Karpas-422 (cell line): ENCODE measurements around the gene PUM2. TPM values are rescaled to one million over a fixed set of nuclear protein-coding genes. Genes with fewer than 3 reads are reported as not detected.

Experiments
- DNase-seq: peaks from one replicate; pipeline ENCODE4 v3.0.0-alpha.2; 2015
- H2AFZ ChIP-seq: fragments of 200-600 bp; sonication (generic); 2 replicates; pipeline ENCODE4 v1.6.1; 2014; ENCODE audit warnings: antibody characterized with exemption, low read length, mixed read lengths
- H3K27ac ChIP-seq: fragments of 200-600 bp; sonication (generic); 2 replicates; pipeline ENCODE4 v1.5.1; 2014; ENCODE audit warnings: mild to moderate bottlenecking, low read length, moderate library complexity
- H3K27me3 ChIP-seq: fragments of 200-600 bp; sonication (generic); 2 replicates; pipeline ENCODE4 v1.6.1; 2014; ENCODE audit warnings: low read length, mixed read lengths
- H3K36me3 ChIP-seq: fragments of 200-600 bp; sonication (generic); 2 replicates; pipeline ENCODE4 v1.6.1; 2014; ENCODE audit warnings: low read length, mixed read lengths; ENCODE audit not compliant: insufficient read depth
- H3K4me1 ChIP-seq: fragments of 200-600 bp; sonication (generic); 2 replicates; pipeline ENCODE4 v1.6.1; 2014; ENCODE audit warnings: mild to moderate bottlenecking, low read length, mixed read lengths
- H3K4me2 ChIP-seq: fragments of 200-600 bp; sonication (generic); 2 replicates; pipeline ENCODE4 v1.6.1; 2014; ENCODE audit warnings: low read length, low read depth, mild to moderate bottlenecking; ENCODE audit not compliant: poor library complexity, severe bottlenecking
- H3K4me3 ChIP-seq: fragments of 200-600 bp; sonication (generic); 2 replicates; pipeline ENCODE4 v1.5.1; 2014; ENCODE audit warnings: mild to moderate bottlenecking, antibody characterized with exemption, low read length, mixed read lengths
- H3K79me2 ChIP-seq: fragments of 200-600 bp; sonication (generic); 2 replicates; pipeline ENCODE4 v1.6.1; 2014; ENCODE audit warnings: mild to moderate bottlenecking, low read length, mixed read lengths
- H3K9ac ChIP-seq: fragments of 200-600 bp; sonication (generic); 2 replicates; pipeline ENCODE4 v1.6.0; 2014; ENCODE audit warnings: low read length
- H3K9me2 ChIP-seq: fragments of 200-600 bp; sonication (generic), shearing (Covaris generic); replicated peaks from 2 replicates; pipeline ENCODE4 v1.6.0; 2014; ENCODE audit warnings: mild to moderate bottlenecking, low read length, moderate library complexity; ENCODE audit not compliant: insufficient read depth
- H3K9me3 ChIP-seq: fragments of 300-700, 200-600 bp; sonication (generic); 2 replicates; pipeline ENCODE4 v1.6.1; 2014; ENCODE audit warnings: low read length, mixed read lengths
- H4K20me1 ChIP-seq: fragments of 200-600 bp; sonication (generic); 2 replicates; pipeline ENCODE4 v1.6.1; 2014; ENCODE audit warnings: mild to moderate bottlenecking, antibody characterized with exemption, low read length, low read depth; ENCODE audit not compliant: insufficient read depth
- total RNA-seq: library from RNA; depleted of rRNA; stranded (reverse); fragments of >200 nt; shearing (Covaris generic); gene quantifications from 2 replicates; pipeline ENCODE4 v1.2.3, GENCODE V29; 2014; ENCODE audit warnings: low replicate concordance

PUM2 gene
- total RNA-seq, 1 experiment from 2014 or later: 80.3 TPM

GRCh38 chr2:20346565-20347381, 3.9 kb downstream of the PUM2 start:
- no peak overlapping the region; the same call in 1 of the 2 replicates for H3K9ac ChIP-seq
- H3K27me3 ChIP-seq: no peaks in the 10 kb centered on the region
- H3K27ac ChIP-seq: peak overlapping the region; percentile 48
- no peaks in the 10 kb centered on the region for H3K9me3 ChIP-seq
- peak overlapping the region; percentile 99 for H3K4me2 ChIP-seq
- peaks cover 53% of the 10 kb centered on the region for H4K20me1 ChIP-seq
- H3K4me1 ChIP-seq: peaks cover 56% of the 10 kb centered on the region
- peaks cover 21% of the 10 kb centered on the region; the same call in 1 of the 2 replicates for H3K36me3 ChIP-seq
- no peak overlapping the region for H2AFZ ChIP-seq
- H3K79me2 ChIP-seq: peaks cover 92% of the 10 kb centered on the region
- no peak for DNase-seq
- H3K4me3 ChIP-seq: peak overlapping the region; percentile 56
- no peaks in the 10 kb centered on the region for H3K9me2 ChIP-seq

GRCh38 chr2:20343128-20343527, 7.5 kb downstream of the PUM2 start:
- Histone ChIP-seq H3K4me1 (peaks cover 41% of the 10 kb centered on the region), H3K36me3 (peaks cover 12% of the 10 kb centered on the region; the same call in 1 of the 2 replicates), H4K20me1 (peaks cover 72% of the 10 kb centered on the region), H3K27me3 (no peaks in the 10 kb centered on the region), H3K4me2 (no peak overlapping the region), H2AFZ (no peak overlapping the region), H3K9me2 (no peaks in the 10 kb centered on the region), H3K9ac (no peak overlapping the region), H3K9me3 (no peaks in the 10 kb centered on the region), H3K79me2 (peaks cover 100% of the 10 kb centered on the region), H3K4me3 (no peak overlapping the region), H3K27ac (no peak overlapping the region)
- no peak for DNase-seq

- peaks cover 73% of the 10 kb centered on the region for H4K20me1 ChIP-seq
- H3K27ac ChIP-seq: no peak overlapping the region
- H3K4me2 ChIP-seq: no peak overlapping the region
- no peak overlapping the region for H3K9ac ChIP-seq
- H3K4me1 ChIP-seq: peaks cover 43% of the 10 kb centered on the region
- H2AFZ ChIP-seq: no peak overlapping the region
- H3K9me3 ChIP-seq: no peaks in the 10 kb centered on the region
- peaks cover 3% of the 10 kb centered on the region; the same call in 1 of the 2 replicates for H3K36me3 ChIP-seq
- no peaks in the 10 kb centered on the region for H3K9me2 ChIP-seq
- peaks cover 100% of the 10 kb centered on the region for H3K79me2 ChIP-seq
- no peak for DNase-seq
- H3K4me3 ChIP-seq: no peak overlapping the region
- no peaks in the 10 kb centered on the region for H3K27me3 ChIP-seq
Observed at GRCh38 chr2:20339012-20339411, 11.6 kb downstream of the PUM2 start.

- H3K9me2 ChIP-seq: no peaks in the 10 kb centered on the region
- H4K20me1 ChIP-seq: peaks cover 81% of the 10 kb centered on the region
- H3K4me1 ChIP-seq: peaks cover 79% of the 10 kb centered on the region
- H3K79me2 ChIP-seq: peaks cover 100% of the 10 kb centered on the region
- no peak for DNase-seq
- H3K36me3 ChIP-seq: peaks cover 3% of the 10 kb centered on the region; the same call in 1 of the 2 replicates
- H2AFZ ChIP-seq: no peak overlapping the region
- no peaks in the 10 kb centered on the region for H3K9me3 ChIP-seq
- H3K27me3 ChIP-seq: no peaks in the 10 kb centered on the region
- no peak overlapping the region for H3K27ac ChIP-seq
- no peak overlapping the region for H3K9ac ChIP-seq
- no peak overlapping the region for H3K4me2 ChIP-seq
- no peak overlapping the region for H3K4me3 ChIP-seq
Observed at GRCh38 chr2:20334605-20335203, 15.9 kb downstream of the PUM2 start.

GRCh38 chr2:20333738-20334137, 16.9 kb downstream of the PUM2 start:
- Histone ChIP-seq H3K4me3 (no peak overlapping the region), H3K27me3 (no peaks in the 10 kb centered on the region), H4K20me1 (peaks cover 78% of the 10 kb centered on the region), H3K27ac (no peak overlapping the region; the same call in 1 of the 2 replicates), H3K36me3 (peaks cover 3% of the 10 kb centered on the region; the same call in 1 of the 2 replicates), H3K9ac (no peak overlapping the region), H2AFZ (no peak overlapping the region), H3K9me2 (no peaks in the 10 kb centered on the region), H3K4me2 (no peak overlapping the region), H3K79me2 (peaks cover 100% of the 10 kb centered on the region), H3K4me1 (peaks cover 86% of the 10 kb centered on the region), H3K9me3 (no peaks in the 10 kb centered on the region)
- DNase-seq: no peak

- H3K36me3 ChIP-seq: peaks cover 8% of the 10 kb centered on the region; the same call in 1 of the 2 replicates
- no peak overlapping the region for H3K4me3 ChIP-seq
- H3K79me2 ChIP-seq: peaks cover 100% of the 10 kb centered on the region
- no peaks in the 10 kb centered on the region for H3K9me3 ChIP-seq
- H3K4me2 ChIP-seq: peak overlapping the region; percentile 24
- no peak for DNase-seq
- no peaks in the 10 kb centered on the region for H3K27me3 ChIP-seq
- H3K27ac ChIP-seq: peak overlapping the region; percentile 50
- no peak overlapping the region for H3K9ac ChIP-seq
- H3K9me2 ChIP-seq: no peaks in the 10 kb centered on the region
- peaks cover 60% of the 10 kb centered on the region for H4K20me1 ChIP-seq
- H2AFZ ChIP-seq: no peak overlapping the region
- H3K4me1 ChIP-seq: peaks cover 93% of the 10 kb centered on the region
Observed at GRCh38 chr2:20330192-20330591, 20.5 kb downstream of the PUM2 start.

GRCh38 chr2:20327370-20327769, 23.3 kb downstream of the PUM2 start:
- Histone ChIP-seq H3K9me2 (no peaks in the 10 kb centered on the region), H3K27ac (peak overlapping the region; percentile 58), H3K4me2 (no peak overlapping the region), H3K36me3 (peaks cover 33% of the 10 kb centered on the region), H3K4me3 (no peak overlapping the region), H4K20me1 (peaks cover 41% of the 10 kb centered on the region), H3K4me1 (peaks cover 95% of the 10 kb centered on the region), H3K9ac (no peak overlapping the region), H3K79me2 (peaks cover 100% of the 10 kb centered on the region), H2AFZ (no peak overlapping the region), H3K9me3 (no peaks in the 10 kb centered on the region), H3K27me3 (no peaks in the 10 kb centered on the region)
- no peak for DNase-seq

GRCh38 chr2:20326163-20326780, 24.4 kb downstream of the PUM2 start:
- H2AFZ ChIP-seq: no peak overlapping the region
- H3K27ac ChIP-seq: peak overlapping the region; percentile 58
- DNase-seq: peak; percentile 86
- H3K4me3 ChIP-seq: no peak overlapping the region
- peaks cover 31% of the 10 kb centered on the region for H4K20me1 ChIP-seq
- H3K9me2 ChIP-seq: no peaks in the 10 kb centered on the region
- H3K36me3 ChIP-seq: peaks cover 33% of the 10 kb centered on the region
- peaks cover 99% of the 10 kb centered on the region for H3K79me2 ChIP-seq
- no peaks in the 10 kb centered on the region for H3K27me3 ChIP-seq
- peak overlapping the region; percentile 10 for H3K4me2 ChIP-seq
- peaks cover 95% of the 10 kb centered on the region for H3K4me1 ChIP-seq
- H3K9ac ChIP-seq: no peak overlapping the region
- no peaks in the 10 kb centered on the region for H3K9me3 ChIP-seq
